Measurements from ENCODE around the gene CDC42. TPM values are rescaled to one million over a fixed set of nuclear protein-coding genes. Genes with fewer than 3 reads are reported as not detected.

CDC42 gene
- total and polyA plus RNA-seq, 10 of the 15 experiments (the other 5 are each of a cell fraction or from before 2014, with no cell fraction given), result 184 to 479 (median 326) TPM

DNA sequence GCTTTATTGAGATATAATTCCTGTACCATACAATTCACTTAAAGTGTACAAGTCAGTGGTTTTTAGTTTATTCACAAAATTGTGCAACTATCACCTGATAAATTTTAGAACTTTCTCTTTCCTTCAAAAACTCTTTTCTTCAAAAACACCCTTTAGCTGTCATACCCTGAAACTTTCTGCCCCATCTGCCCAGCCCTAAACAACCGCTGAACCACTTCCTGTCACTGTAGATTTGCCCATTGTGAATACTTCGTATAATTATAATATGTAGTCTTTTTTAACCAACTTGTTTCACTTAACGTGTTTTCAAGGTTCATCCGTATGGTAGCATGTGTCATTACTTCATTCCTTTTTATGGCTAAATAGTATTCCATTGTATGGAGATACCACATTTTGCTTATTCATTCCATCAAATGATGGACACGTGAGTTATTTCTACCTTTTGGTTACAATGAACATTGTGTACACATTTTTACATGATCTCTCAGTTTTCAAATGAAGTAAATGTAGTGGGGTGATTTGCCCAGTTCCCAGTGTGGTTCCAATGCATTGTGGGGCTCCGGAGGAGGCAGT is 52.4 kb downstream of the CDC42 start:
- DNase-seq (ENCODE audit: low read depth, low spot score), result no peak
- ATAC-seq, result peak; percentile 77
- intact Hi-C loops (cut with micrococcal nuclease; ENCODE audit: unreplicated experiment), result loop anchor here (1.0 kb wide), 1 partner anchor 311 kb away; no protein-coding TSS in a partner anchor
- ChIA-PET SMC1A (ENCODE audit: uncharacterized antibody, unreplicated experiment) (interaction anchor here (0.5 to 1.9 kb wide), 9 partner anchors 10 to 312 kb away, joined by 3 to 8 read pairs (median 4); no protein-coding TSS in a partner anchor), POLR2A (no interaction called here), RAD21 (ENCODE audit: unreplicated experiment) (interaction anchor here (1.1 to 2.0 kb wide), 5 partner anchors 26 to 311 kb away, joined by 3 to 12 read pairs (median 4); no protein-coding TSS in a partner anchor), CTCF (interaction anchor here (0.6 to 2.0 kb wide), 20 partner anchors 7 to 1325 kb away, joined by 3 to 15 read pairs (median 3); no protein-coding TSS in a partner anchor)
- no peak for TF ChIP-seq TCF12 (IDR thresholded peaks at IDR 0.05; ENCODE audit: low read depth, low read length)
- no peak for TF ChIP-seq ATF2 (IDR thresholded peaks at IDR 0.05; ENCODE audit: low read length)
- 0 out of 2 replicates have a peak, but pooled peaks have one; percentile 35 for TF ChIP-seq ZNF217 (IDR thresholded peaks at IDR 0.05)
- no peak for TF ChIP-seq FOS (IDR thresholded peaks at IDR 0.05; ENCODE audit: borderline replicate concordance, extremely low read depth, insufficient read length)
- no peak for TF ChIP-seq SIN3A (IDR thresholded peaks at IDR 0.05; ENCODE audit: low read depth, low read length)
- no peak for TF ChIP-seq TARDBP (IDR thresholded peaks at IDR 0.05; ENCODE audit: borderline replicate concordance)
- TF ChIP-seq ESRRA (IDR thresholded peaks at IDR 0.05; ENCODE audit: low read length), result no peak
- no peak for TF ChIP-seq IKZF1 (conservative IDR thresholded peaks at IDR 0.05)
- peak; percentile 45; the same call in 1 of the 2 replicates for TF ChIP-seq RUNX3 (IDR thresholded peaks at IDR 0.05; ENCODE audit: low read length)
- no peak for TF ChIP-seq ZNF622 (IDR thresholded peaks at IDR 0.05)
- peak; percentile 59; the same call in 1 of the 2 replicates for TF ChIP-seq SMARCA5 (IDR thresholded peaks at IDR 0.05)
- peak; percentile 94 for TF ChIP-seq ZNF24 (IDR thresholded peaks at IDR 0.05)
- TF ChIP-seq ETV6 (conservative IDR thresholded peaks at IDR 0.05 in 1 of 2, IDR thresholded peaks at IDR 0.05 in 1 of 2; ENCODE audit: borderline replicate concordance in 1 of 2, low read depth in 1 of 2), result no peak
- H3K9me3 ChIP-seq (replicated peaks; ENCODE audit: control insufficient read depth, insufficient read depth, low read length), result no peaks in the 10 kb centered on the region
- H3K79me2 ChIP-seq (ENCODE audit: control insufficient read depth, insufficient read depth, low read length), result peaks cover 16% of the 10 kb centered on the region
- H3K4me1 ChIP-seq (ENCODE audit: control insufficient read depth, insufficient read depth, low read length), result peaks cover 28% of the 10 kb centered on the region
- peaks cover 3 to 7% of the 10 kb centered on the region in 2 experiments; a peak in 3 of 4 replicates for H3K36me3 ChIP-seq (ENCODE audit: control insufficient read depth in 2 of 2, insufficient read depth in 2 of 2, low read length in 1 of 2)
- H3K4me3 ChIP-seq, result no peak overlapping the region
- H3K9ac ChIP-seq (ENCODE audit: control insufficient read depth, insufficient read depth, low read length), result no peak overlapping the region
- BruUV-seq (replicated peaks), result no TSS peak
- H3K4me2 ChIP-seq (ENCODE audit: control insufficient read depth, insufficient read depth), result peak overlapping the region; percentile 17; the same call in 1 of the 2 replicates
- peak overlapping the region; percentile 45 for H3K27ac ChIP-seq (ENCODE audit: control insufficient read depth, insufficient read depth)
- no peak overlapping the region for H2AFZ ChIP-seq (ENCODE audit: control insufficient read depth, low read depth, low read length)
- 27% methylated on average over 6 of the region's 6 CpGs for WGBS (ENCODE audit: insufficient coverage, insufficient replicate concordance, low lambda C conversion rate, missing lambda C conversion rate)
- H3K27me3 ChIP-seq (replicated peaks in 1 of 2; ENCODE audit: control insufficient read depth in 2 of 2, insufficient read depth in 2 of 2, low read length in 1 of 2), result no peaks in the 10 kb centered on the region
- in situ Hi-C loops (cut with MboI), result no loop called here
- FAIRE-seq, result no peak
- peaks cover 7% of the 10 kb centered on the region; the same call in 1 of the 2 replicates for H4K20me1 ChIP-seq (ENCODE audit: control insufficient read depth, insufficient read depth)

Data from GM12878 (cell line).